ENCODE measurements around the gene HOXA5. TPM values are rescaled to one million over a fixed set of nuclear protein-coding genes. Genes with fewer than 3 reads are reported as not detected.
A peak's percentile ranks its signal among the peaks of the same experiment; 100 is the strongest.

The HOXA5 gene
- total RNA-seq, 1 donor from 2014 or later, result not detected

DNA sequence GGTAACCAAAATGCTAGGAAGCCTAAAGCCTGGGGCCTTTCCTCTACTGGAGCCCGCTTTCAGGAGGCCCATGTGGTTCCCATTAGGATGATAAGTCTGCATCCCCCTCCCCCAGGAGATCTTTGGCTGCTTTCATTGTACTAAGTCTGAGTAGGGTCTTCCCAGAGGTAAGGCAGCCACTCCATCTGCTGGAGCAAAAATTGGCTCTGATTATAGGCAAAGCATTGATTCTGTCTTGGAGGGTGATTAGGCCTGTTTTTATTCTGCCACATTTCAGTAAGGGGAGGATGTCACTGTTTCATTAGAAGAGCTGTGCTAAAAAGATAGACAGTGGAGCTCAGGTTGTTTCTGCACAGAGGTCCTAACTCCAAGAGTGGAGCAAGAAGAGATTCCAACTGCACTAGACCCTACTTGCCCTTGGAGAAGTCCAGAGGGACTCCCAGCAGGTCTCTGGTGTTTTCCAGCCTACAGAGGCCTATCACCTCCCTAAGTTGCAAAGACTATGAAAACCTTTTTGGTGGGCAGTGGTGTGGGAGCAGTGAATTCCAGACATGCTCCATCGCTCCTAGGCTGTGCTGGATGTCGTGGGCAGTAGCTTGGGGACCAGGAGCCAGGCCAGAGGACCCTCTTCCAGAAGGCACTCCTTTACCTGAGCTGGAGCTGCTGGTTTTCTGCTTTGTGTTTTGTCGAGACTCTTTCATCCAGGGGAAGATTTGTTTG is 33.9 kb downstream of the HOXA5 start:
- Mint-ChIP-seq H3K9me3 (ENCODE audit: low read depth) (no peaks in the 10 kb centered on the region), H3K27me3 (ENCODE audit: low read depth) (peaks cover 49% of the 10 kb centered on the region), H3K4me1 (ENCODE audit: low read depth) (peaks cover 48% of the 10 kb centered on the region), H3K27ac (ENCODE audit: unreplicated experiment) (peak overlapping the region; percentile 57), H3K4me3 (ENCODE audit: unreplicated experiment) (peak overlapping the region; percentile 65), H3K36me3 (ENCODE audit: low read depth) (peaks cover 8% of the 10 kb centered on the region)
- TF ChIP-seq, protein P1, sequence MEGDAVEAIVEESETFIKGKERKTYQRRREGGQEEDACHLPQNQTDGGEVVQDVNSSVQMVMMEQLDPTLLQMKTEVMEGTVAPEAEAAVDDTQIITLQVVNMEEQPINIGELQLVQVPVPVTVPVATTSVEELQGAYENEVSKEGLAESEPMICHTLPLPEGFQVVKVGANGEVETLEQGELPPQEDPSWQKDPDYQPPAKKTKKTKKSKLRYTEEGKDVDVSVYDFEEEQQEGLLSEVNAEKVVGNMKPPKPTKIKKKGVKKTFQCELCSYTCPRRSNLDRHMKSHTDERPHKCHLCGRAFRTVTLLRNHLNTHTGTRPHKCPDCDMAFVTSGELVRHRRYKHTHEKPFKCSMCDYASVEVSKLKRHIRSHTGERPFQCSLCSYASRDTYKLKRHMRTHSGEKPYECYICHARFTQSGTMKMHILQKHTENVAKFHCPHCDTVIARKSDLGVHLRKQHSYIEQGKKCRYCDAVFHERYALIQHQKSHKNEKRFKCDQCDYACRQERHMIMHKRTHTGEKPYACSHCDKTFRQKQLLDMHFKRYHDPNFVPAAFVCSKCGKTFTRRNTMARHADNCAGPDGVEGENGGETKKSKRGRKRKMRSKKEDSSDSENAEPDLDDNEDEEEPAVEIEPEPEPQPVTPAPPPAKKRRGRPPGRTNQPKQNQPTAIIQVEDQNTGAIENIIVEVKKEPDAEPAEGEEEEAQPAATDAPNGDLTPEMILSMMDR (IDR thresholded peaks at IDR 0.05), result no peak
- DNase-seq (ENCODE audit: low spot score), result no peak

DNA sequence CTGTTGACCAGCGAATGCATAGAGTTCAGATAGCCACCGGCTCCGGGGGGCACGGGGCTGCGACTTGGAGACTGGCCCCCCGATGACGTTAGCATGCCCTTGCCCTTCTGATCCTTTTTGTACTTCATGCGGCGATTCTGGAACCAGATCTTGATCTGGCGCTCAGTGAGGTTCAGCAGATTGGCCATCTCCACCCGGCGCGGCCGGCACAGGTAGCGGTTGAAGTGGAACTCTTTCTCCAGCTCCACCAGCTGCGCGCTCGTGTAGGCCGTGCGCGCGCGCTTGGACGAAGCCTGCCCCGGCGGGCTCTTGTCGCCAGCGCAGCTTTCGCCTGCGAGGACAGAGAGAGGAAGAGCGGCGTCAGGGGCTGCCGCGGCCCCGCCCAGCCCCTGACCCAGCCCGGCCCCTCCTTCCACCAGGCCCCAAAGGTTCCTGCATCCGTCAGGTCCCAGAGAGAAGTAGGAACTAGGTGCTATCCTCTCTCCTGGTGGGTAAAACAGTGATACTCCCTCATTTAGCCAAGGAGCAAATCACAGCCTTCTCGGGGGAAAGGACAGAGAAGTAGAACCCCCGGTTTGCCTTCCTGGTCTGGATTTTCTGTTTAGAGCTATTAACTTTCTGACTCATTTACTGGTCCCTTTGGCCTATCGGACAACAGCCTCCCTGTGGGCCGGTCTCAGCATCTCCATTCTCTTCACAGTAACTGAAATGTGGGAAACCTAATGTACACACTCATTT is 34.9 kb downstream of the HOXA5 start:
- Mint-ChIP-seq H3K4me3 (ENCODE audit: unreplicated experiment) (peak overlapping the region; percentile 75), H3K4me1 (ENCODE audit: low read depth) (peaks cover 58% of the 10 kb centered on the region), H3K27me3 (ENCODE audit: low read depth) (peaks cover 50% of the 10 kb centered on the region), H3K27ac (ENCODE audit: unreplicated experiment) (peak overlapping the region; percentile 88), H3K9me3 (ENCODE audit: low read depth) (no peaks in the 10 kb centered on the region), H3K36me3 (ENCODE audit: low read depth) (peaks cover 8% of the 10 kb centered on the region)
- TF ChIP-seq, protein P1 (IDR thresholded peaks at IDR 0.05), result no peak
- no peak for DNase-seq (ENCODE audit: low spot score)

DNA sequence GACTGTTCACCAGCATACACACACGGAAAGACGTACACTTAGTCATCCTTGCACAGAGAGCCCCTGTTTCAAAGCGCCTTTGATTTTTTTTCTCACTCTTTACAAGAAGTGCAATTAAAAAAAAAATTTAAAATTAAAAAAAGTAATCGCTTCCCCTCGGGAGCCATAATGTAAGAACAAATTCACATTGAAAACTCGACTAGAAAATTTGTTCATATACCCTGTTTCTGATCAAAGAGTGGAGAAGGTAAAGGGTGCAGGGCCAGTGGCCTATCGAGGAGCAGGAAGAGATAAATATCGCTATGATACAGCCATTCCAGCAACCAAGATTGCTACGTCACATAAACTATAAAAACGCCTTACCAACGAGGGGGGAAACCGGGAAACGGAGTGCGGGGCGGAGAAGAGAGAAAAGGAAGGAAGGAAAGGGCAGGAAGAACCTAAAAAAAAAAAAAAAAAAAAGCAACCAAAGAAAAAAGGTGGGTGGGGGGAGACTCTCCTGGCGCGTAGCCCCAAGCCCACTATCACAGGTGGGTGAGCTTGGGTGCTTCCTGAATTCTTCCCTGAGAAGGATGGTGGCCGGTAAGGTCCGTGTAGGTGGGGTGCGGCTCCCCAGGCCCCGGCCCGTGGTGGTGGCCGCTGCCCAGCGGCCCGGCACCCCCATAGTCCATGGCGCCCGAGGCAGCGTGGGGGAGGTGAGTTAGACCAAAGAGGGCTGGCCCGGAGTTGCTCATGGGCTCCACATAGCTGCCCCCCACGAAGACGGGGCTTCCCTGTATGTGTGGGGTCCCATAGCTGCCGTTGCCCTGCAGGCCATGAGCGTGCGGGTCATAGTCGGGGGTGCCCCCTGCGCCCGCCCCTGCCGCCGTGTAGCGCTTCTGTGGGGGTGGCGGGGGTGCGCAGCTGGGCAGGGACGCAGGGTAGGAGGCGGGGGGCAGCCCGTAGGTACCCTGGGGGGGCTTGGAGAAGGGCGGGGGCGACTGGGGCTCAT is 35.8 kb downstream of the HOXA5 start:
- Mint-ChIP-seq H3K36me3 (ENCODE audit: low read depth) (peaks cover 8% of the 10 kb centered on the region), H3K27ac (ENCODE audit: unreplicated experiment) (peak overlapping the region; percentile 99), H3K9me3 (ENCODE audit: low read depth) (no peaks in the 10 kb centered on the region), H3K4me1 (ENCODE audit: low read depth) (peaks cover 67% of the 10 kb centered on the region), H3K4me3 (ENCODE audit: unreplicated experiment) (peak overlapping the region; percentile 75), H3K27me3 (ENCODE audit: low read depth) (peaks cover 51% of the 10 kb centered on the region)
- DNase-seq (ENCODE audit: low spot score), result no peak
- TF ChIP-seq, protein P1 (IDR thresholded peaks at IDR 0.05), result no peak

DNA sequence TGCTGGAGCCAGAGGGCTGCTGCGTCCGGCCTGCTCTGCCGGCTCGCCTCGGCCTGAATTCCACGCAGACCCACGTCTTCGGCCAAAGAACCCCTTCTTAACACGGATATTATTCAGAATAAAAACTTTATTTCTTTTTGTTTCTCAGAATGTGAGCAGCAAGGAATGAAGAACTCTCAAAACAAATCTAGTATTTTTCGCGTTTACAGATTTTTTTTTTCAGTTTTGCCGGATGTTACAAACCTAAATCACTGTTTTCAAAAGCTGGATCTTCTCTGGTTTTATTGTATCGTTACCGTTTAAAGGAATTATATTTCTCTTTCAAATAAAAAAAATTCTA is 36.6 kb downstream of the HOXA5 start:
- peaks cover 72% of the 10 kb centered on the region for H3K4me1 Mint-ChIP-seq (ENCODE audit: low read depth)
- no peak for DNase-seq (ENCODE audit: low spot score)
- H3K36me3 Mint-ChIP-seq (ENCODE audit: low read depth), result peaks cover 5% of the 10 kb centered on the region
- TF ChIP-seq, protein P1 (IDR thresholded peaks at IDR 0.05), result no peak
- H3K4me3 Mint-ChIP-seq (ENCODE audit: unreplicated experiment), result peak overlapping the region; percentile 75
- H3K9me3 Mint-ChIP-seq (ENCODE audit: low read depth), result no peaks in the 10 kb centered on the region
- peak overlapping the region; percentile 99 for H3K27ac Mint-ChIP-seq (ENCODE audit: unreplicated experiment)
- peaks cover 45% of the 10 kb centered on the region for H3K27me3 Mint-ChIP-seq (ENCODE audit: low read depth)
